AG09319 (cell line): ENCODE measurements around the gene RABGAP1L.
"Not testable (repeated sequence)": the region's sequence is repeated elsewhere in the genome, so short reads cannot be mapped to it uniquely, and the experiment has no call there.

Experiments
- DNase-seq: peaks from one replicate; pipeline ENCODE4 v3.0.0-alpha.2; 2010; ENCODE audit warnings: low read depth; ENCODE audit errors: extremely low read depth
- CTCF ChIP-seq: IDR thresholded peaks from 2 replicates; pipeline ENCODE4 v1.5.1; 2011; ENCODE audit warnings: low read depth, mild to moderate bottlenecking, inconsistent platforms, low read length, moderate library complexity

The RABGAP1L gene

GRCh38 chr1:174159252-174160108 lies at the start of gene RABGAP1L:
Gene RABGAP1L, plus strand, starts transcription at chr1:174159520.
- no peak for TF ChIP-seq CTCF
- peak; percentile 80 for DNase-seq

- TF ChIP-seq CTCF: no peak
- DNase-seq: no peak
Observed at GRCh38 chr1:174110053-174110452, 49.3 kb upstream of the RABGAP1L start.

GRCh38 chr1:174112489-174113162 lies 46.7 kb upstream of the RABGAP1L start:
- DNase-seq: no peak
- no peak for TF ChIP-seq CTCF

- no peak for DNase-seq
- TF ChIP-seq CTCF: no peak
Observed at GRCh38 chr1:174114106-174114505, 45.2 kb upstream of the RABGAP1L start.

- no peak for DNase-seq
- TF ChIP-seq CTCF: peak; percentile 68
Observed at GRCh38 chr1:174114788-174115448, 44.4 kb upstream of the RABGAP1L start.

- no peak for DNase-seq
- TF ChIP-seq CTCF: no peak
Observed at GRCh38 chr1:174116042-174116441, 43.3 kb upstream of the RABGAP1L start.

GRCh38 chr1:174118751-174119150 lies 40.6 kb upstream of the RABGAP1L start:
- no peak for DNase-seq
- TF ChIP-seq CTCF: no peak

- not testable (repeated sequence) for DNase-seq
Observed at GRCh38 chr1:174122318-174122717, 37.0 kb upstream of the RABGAP1L start.
